Right renal cortex interstitium (tissue), 3 donors: Measurements from ENCODE around the gene MOXD1. TPM values are rescaled to one million over a fixed set of nuclear protein-coding genes. Genes with fewer than 3 reads are reported as not detected.

Source experiments
- DNase-seq, 3 donors: peaks; one replicate each; pipeline ENCODE4 v3.0.0-alpha.2; 2013; ENCODE audit warnings: low read depth in 3 of 3, low spot score in 2 of 3
- polyA plus RNA-seq, 3 donors: library from polyadenylated mRNA; unstranded; fragments of 120-200 nt; gene quantifications; one replicate each; pipeline ENCODE4 v1.2.1, GENCODE V29; 2013; ENCODE audit not compliant: insufficient read length in 3 of 3

MOXD1 gene
- polyA plus RNA-seq, 3 donors, result 241 to 263 (median 261) TPM

GRCh38 chr6:132400555-132400882 is 756 bp downstream of the MOXD1 start:
- no peak for DNase-seq

GRCh38 chr6:132399376-132400074 is 1.8 kb downstream of the MOXD1 start:
- no peak for DNase-seq

GRCh38 chr6:132395015-132395597 is 6.2 kb downstream of the MOXD1 start:
- no peak for DNase-seq

- DNase-seq, result no peak
Observed at GRCh38 chr6:132392792-132393191, 8.5 kb downstream of the MOXD1 start.

GRCh38 chr6:132392270-132392646 is 9.0 kb downstream of the MOXD1 start:
- no peak for DNase-seq

GRCh38 chr6:132391391-132392269 is 9.6 kb downstream of the MOXD1 start:
- peak in 1 of 3 donors; percentile 70 for DNase-seq

- no peak for DNase-seq
Observed at GRCh38 chr6:132390451-132390850, 10.8 kb downstream of the MOXD1 start.

- no peak for DNase-seq
Observed at GRCh38 chr6:132390017-132390416, 11.3 kb downstream of the MOXD1 start.

GRCh38 chr6:132388291-132388690 is 13.0 kb downstream of the MOXD1 start:
- DNase-seq, result no peak

- no peak for DNase-seq
Observed at GRCh38 chr6:132382630-132383175, 18.6 kb downstream of the MOXD1 start.

GRCh38 chr6:132381381-132381780 is 19.9 kb downstream of the MOXD1 start:
- no peak for DNase-seq

GRCh38 chr6:132380358-132381029 is 20.8 kb downstream of the MOXD1 start:
- DNase-seq, result no peak

GRCh38 chr6:132369526-132369925 is 31.7 kb downstream of the MOXD1 start:
- DNase-seq, result no peak

GRCh38 chr6:132368916-132369481 is 32.3 kb downstream of the MOXD1 start:
- DNase-seq, result no peak

- DNase-seq, result no peak
Observed at GRCh38 chr6:132365281-132365907, 35.9 kb downstream of the MOXD1 start.

GRCh38 chr6:132364306-132365074 is 36.8 kb downstream of the MOXD1 start:
- DNase-seq, result no peak

GRCh38 chr6:132362442-132363185 is 38.7 kb downstream of the MOXD1 start:
- no peak for DNase-seq

- DNase-seq, result no peak
Observed at GRCh38 chr6:132361101-132361500, 40.2 kb downstream of the MOXD1 start.

GRCh38 chr6:132359886-132360285 is 41.4 kb downstream of the MOXD1 start:
- no peak for DNase-seq
